Activated naive CD4-positive, alpha-beta T cell treated with Interleukin-2 at 50 U/mL for 16 hours (primary cell): ENCODE measurements around the gene KIF6.
A peak's percentile ranks its signal among the peaks of the same experiment; 100 is the strongest.

Experiments used
- DNase-seq: peaks from one replicate; pipeline ENCODE4 v3.0.0-alpha.2; 2020

Gene KIF6

DNA sequence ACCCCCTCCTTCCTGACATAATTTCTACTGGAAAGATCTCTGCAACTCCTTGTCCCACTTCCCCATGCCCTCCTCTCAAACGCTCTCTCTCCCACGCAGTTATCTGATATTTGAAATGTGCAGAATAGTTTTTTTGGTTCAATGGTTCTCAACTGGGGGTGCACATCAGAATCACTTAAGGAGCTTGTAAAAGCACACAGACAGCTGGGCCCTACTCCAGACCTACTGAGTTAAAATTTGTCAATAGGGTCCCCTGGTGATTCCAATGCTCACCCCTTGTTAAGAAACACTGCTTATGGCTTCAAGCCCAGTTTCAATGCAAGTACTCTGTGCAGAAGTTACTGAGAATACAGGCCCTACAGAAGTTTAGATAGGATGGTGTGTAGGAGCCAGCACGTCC lies 357.5 kb downstream of the KIF6 start:
- DNase-seq = no peak

DNA sequence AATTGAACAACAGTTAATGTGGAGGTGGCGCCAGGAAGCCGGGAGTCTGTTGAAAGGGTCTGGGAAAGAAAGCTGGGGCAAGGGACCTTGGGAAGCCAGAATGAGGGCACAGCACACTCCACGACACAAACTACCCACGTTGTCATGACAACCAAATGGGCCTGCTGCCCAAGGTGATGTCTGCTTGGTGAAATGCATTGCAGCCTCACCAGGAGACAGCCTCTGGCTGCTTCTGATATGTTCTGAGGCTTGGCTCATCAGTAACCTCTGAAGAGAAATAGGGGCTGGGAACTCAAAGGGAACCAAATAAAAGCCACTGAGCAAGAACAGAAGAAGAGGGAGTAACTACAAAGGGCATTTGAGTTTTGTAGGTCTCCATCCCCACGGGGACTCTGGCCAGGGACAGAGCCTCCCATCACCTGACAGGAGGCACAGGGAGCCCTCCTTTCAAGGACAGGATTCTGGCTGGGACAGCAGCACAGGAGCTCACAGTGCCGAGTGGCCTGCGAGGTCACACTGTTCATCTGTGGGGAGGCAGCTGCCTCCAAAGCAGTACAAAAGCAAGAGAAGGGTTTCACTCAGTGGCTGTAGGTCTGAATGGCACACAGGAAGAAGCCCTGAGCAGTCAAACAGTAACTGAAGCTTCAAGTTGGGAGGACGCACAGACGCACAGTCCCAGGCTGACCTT lies 358.1 kb downstream of the KIF6 start:
- DNase-seq = no peak

DNA sequence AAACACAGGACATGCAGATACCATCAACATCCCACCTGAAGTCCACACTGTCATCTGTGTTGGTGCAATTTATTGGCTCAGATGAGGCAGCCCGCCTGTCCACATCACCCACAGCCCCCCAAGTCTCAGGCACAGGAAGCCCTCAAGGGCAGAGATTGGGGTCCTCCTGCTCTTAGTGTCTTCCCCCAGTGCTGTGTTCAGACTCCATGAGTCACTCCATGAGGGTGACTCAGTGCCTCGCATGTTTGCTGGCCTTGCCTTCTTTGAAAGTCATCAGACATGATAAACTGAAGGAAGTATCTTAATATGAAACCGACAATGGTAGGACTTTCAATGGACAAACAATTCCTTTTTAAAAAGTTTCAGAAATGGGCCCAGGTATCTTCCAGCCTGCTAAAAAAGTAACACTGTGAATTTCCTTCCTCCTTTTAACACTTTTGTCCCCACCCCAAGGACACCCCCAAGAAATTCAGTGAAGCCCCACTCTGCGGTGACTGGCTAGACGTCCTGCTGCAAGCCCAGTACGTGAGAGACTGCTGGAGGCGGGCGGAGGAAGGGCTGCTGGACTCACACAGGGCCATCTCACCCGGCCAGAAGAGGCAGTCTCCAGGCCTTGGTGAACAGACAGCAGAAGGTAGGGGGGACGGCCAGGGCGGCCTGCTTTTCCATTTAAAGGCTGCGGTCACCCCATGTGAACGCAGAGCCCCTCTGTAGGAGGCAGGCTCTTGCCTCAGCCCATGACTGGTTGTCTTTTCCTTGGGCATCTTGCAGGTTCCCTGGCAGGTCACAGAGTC lies 359.7 kb downstream of the KIF6 start:
- no peak for DNase-seq

DNA sequence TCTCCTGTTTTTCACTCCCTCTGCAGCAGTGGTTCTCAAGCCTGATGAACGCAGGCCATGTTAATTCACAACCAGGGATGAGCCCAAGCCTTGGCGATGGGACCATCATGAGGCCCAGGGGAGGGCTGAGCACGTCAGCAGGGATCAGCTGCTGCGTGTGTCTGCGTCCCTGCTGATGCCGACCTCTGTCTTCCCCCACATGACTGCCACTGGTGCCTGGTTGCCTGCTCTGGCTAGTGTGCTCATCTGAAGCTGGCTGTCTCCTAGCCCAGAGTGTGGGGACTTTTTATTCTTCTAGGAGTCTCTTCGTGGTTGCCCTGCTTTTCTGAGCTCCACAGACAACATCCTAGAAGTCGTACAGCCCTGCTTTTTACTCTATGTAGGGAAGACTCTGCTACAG lies 361.9 kb downstream of the KIF6 start:
- DNase-seq = no peak

DNA sequence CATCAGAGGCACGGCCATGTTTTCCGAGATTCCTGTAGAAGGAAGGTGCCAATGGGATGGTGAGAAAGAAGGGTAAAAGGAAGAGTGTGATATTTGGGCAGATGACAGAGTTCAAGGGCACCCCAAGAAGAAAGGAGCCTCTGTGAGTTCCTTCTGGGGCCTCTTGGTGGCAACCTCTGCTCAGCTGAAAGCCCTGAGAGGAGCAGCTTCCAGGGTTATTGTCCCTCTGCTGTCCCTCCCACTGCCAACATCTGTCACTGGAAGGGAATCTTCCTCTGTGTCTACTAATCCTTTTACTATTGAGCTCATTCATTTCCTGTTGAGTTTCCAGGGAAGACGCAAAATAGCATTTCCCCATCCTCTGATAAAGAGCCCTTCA lies 362.7 kb downstream of the KIF6 start:
- DNase-seq = no peak

DNA sequence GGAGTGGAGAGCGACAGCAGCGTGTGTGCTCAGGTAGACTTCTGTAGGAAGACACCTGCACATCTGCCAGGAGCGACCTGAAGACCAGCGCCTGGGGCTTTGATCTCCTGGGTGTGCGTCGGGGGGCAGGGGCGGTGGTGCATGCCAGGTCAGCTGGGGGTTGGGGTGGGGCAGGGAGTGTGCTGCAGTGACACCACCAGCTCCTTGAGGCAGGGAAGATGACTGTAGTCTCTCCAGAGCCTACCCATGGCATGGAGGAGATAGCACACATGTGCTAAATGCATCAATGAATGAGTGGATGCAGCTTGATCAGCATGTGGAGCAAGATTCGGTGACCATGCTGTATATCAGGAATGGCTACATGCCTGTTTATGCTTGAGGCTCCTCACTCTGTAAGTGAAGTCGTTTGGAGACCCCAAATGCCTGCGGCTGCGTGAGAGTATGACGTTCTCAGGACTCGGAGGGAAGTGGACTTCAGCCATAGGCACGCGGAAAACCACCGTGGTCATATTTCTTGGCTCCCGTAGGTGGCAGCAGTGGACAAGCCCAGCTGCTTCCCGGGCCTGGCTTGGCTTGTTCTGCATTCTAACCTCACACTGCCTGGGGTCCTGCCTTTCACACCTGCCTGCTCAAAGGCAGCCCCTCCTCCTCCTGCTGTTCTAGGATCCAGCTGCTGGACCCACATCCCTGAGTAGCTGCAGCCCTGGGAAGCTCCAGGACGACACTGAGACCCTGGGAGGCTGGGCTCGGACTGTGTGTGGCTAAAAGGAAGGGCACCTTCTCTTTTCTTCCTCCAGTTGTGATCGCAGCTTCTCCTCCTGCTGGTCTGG lies 363.3 kb downstream of the KIF6 start:
- peak; percentile 25 for DNase-seq

DNA sequence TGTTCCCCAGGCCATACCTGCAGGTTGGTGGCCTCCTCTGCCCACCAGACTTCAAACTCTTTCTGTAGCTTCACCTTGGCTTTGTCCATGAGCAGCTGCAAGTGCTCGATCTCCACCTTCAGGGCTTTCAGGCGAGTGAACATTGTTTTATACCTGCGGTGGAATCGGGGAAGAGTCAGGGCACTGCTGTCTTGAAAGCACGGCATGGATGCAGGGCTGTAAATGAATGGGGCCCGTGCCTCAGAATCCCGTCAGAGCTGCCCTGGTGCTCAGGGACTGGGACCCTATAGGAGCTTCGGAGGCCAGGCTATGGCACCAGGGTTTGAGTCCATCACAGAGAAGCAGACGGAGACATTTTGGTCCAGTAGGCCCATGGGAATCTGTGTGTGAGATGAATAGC lies 364.8 kb downstream of the KIF6 start:
- DNase-seq = no peak

DNA sequence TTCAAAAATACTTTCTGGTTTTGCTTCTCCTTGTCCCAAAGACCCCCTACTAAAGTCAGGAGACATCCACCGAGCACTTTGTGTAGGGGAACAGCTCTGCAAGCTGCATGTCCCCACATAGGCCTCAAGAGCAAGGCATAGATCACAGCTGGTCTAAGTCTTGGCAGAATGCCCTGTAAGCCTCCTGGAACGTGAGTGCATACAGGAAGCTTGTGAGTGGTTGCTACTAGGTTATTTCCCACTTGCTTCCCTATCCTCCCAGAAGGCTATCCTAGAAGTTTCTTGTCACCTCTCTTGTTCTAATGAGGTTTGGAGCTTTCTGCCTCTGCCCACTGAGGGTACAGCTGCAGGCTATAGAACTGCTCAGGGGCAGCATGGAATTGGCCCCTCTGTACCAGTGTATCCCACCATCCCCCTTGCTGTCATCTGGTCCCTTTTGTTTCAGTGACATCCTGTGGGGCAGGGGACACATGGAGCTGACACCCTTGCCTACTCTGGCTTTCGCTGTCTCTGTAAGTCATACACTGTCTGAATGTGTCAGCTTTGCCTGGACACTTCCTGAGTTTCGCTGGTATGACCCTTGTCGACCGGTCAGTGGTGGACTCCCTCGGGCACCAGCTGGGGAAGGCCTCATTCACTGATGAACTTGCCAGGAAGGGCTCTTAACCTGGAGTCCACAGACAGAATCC lies 367.1 kb downstream of the KIF6 start:
- DNase-seq = no peak

DNA sequence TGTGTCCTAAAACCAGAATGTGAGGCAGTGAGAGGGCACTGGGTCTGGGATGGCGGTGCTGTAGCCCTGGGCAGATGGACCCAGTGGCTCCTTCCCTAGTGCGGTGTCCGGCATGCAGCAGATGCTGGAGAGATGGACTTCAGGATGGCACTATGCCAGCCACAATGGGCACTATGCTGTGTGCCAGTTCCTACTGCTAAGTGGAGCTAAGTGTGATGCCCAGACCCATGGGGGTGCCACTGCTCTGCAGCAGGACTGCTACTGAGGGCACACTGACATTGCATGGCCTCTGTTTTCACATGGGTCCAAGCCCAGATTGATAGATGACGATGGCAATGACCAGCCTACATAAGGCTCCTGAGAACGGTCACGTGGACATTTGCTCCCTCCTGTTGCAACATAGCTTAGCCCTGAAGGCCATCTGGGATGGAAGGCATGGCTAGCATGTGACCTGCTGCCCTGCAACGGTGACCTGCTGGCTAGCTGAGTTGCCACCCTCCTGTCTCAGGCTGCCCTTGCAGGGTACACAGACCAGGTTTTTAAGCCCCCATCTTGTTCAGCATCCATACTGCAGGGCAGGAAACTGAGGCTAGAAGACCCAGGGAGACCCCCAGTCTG lies 371.4 kb downstream of the KIF6 start:
- no peak for DNase-seq

DNA sequence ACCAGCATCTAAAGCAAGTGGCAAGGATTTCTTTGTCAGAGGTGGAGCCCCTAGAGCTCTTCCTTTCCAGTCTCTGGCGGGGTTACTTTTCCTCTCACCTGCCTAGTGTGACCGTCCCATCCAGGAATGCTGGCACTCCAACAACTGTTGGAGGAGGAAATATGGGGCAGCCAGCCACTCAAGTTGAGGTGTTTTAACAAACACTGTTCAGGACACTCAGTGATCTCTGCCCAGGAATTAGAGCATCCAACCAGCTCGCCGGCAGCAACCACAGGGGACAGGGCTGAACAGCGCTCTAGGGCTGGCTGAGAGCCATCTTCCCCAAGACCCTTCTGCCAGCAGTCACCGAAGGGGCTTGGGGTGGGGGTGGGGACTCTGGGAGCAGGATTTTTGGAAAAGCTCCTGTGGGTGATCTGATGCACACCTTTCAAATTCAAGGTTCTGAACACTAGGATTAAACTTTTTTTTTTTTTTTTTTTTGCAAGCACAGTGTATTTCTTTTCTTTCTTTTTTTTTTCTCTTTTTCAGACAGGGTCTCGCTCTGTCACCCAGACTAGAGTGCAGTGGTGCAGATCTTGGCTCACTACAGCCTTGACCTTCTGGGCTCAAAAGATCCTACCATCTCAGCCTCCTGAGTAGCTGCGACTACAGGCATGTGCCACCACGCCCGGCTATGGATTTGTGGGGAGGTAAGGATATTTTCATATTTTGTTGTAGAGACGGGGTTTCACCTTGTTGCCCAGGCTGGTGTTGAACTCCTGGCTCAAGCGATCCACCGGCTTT lies 374.3 kb downstream of the KIF6 start:
- DNase-seq = no peak

DNA sequence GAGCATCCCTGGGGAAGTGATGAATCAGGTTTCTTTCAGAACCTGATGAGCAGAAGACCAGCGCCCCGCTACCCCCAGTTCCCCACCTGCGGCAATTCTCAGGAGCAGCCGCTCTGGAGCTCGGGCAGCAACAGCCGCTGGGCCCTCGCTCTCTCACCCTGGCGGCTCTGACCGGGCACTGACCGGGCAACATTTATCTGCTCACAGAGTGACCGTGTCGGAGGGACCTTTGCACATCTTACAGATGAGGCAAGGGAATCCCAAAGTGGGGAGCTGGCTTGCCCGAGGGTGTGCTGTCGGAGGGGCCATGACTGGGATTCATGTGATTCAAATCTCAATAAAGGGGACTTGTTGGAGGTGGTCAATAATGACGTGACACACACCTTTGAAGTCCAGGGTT lies 376.5 kb downstream of the KIF6 start:
- no peak for DNase-seq

DNA sequence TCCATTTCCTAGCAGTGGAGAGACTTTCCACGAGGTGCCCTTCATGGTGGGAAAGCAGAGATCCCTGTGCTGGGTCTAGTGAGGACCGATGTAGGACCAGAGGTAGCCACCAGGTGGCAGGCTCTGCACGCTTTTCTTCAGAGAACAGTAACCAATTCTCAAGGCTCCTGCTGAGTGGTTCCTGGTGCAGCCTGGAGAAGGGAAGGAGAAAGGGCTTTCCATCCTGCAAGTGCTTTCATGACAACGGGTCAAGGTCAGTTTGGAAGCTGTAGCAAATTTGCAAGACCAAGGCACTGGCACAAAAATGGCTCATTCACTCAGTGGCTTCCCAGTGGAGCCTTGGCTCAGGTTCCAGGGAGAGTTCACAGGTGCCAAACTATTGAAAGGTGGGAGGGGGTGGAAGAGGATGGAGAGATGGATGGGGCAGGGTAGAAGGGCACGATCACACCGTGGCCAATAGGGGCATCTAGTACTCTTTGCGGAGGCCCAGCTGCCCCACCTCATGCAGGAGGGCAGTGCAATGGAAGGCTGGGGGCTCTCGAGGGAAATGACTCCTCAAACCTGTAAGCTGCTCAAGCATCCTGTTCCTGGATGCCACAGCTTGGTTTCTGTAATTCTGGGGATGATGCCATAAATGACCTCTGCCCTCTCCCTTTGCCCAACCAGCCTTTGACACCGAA lies 377.2 kb downstream of the KIF6 start:
- peak; percentile 56 for DNase-seq

DNA sequence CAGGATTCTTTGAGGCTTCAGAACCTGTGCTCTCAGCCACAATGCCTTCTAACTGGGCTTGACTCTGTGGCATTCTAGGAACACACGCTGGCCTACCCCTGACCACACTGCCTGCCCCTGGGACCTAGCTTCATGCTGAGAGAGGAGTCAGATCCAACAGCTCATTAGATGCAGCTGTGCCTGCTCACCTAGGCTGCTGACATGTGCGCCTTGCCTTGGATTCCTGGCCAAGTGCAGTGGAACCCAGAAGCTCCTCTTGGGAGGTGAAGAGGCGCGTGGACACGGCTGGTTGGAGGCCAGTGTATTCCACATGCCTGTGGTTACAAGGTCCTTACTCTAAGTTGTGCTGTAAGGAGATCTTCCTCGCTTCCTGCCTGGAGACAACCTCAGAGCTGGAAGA lies 378.0 kb downstream of the KIF6 start:
- DNase-seq = no peak

DNA sequence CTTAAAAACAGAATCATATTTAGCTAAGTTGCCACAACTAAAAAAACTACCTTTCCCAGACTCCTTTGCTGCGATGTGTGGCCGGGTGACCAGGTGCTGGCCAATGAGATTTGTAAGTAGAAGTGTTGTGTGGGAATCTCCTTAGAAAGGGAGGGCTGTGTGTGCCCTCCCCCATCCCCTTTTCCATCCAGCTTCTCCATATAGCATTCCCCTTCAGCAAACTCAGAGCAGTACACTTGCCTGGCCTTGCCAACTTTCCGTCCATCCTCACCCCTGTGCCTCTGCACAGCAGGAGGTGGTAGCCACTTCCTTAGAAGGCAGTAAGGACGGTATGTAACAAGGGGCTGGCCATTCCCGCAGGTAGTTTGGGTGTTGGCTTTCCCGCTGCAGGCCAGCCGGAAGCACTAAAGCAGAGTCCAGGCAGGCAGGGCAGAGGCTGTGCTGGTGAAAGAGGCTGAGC lies 380.4 kb downstream of the KIF6 start:
- no peak for DNase-seq

DNA sequence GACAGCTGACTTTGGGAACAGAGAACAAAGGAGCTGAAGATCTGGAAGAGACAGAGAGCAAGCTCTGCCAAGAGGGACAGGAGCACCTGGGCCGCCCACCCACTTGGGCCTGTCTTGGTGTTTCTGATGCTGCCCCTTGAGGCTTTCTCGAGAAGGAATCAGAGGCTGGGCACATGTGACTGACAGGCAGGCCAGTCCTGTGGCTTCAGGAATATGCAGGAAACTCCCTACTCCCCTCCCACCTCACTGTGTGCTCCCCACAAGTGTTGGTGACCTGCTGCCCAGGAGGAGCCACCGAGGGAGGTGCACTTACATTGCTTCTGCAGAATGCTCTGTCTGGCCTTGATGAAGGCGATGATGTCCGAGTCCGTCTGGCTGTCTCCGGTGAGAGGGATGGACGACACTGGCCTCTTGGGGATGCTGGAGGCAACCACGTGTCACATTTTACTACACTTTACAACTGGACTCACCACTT lies 381.8 kb downstream of the KIF6 start:
- DNase-seq = no peak

DNA sequence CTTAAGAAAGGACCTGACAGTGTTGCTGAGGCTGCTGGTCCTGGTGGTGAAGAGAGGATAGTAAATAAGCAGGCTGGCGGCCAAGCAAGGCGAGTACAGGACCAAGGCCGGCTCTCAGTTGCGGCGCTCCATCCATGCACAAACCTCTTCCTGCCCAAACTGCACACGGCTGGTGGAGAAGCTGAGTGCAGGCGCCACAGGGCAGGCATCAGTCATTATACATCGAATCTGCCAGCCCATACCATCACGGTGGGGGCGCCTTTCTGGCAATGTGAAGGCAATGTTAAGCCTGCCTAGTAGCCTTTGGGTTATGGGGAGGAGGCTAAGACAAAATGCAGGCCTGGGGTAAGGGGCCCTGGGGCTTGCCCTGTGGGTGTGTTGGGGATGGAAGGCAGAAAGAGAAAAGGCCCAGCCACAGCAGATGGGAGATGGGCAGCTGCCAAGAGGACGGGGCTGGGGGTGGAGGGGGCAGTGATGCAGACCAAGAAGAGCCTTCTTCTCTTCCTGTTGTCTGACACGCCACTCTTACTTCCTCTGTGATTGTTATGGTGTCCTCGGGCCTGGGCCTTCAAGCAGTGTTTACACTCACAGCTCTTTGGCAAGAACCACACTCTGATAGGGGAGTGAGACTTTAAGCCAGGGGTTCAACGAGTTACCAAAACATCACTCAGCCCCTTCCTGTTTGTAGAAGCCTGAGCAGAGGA lies 382.4 kb downstream of the KIF6 start:
- DNase-seq = no peak

DNA sequence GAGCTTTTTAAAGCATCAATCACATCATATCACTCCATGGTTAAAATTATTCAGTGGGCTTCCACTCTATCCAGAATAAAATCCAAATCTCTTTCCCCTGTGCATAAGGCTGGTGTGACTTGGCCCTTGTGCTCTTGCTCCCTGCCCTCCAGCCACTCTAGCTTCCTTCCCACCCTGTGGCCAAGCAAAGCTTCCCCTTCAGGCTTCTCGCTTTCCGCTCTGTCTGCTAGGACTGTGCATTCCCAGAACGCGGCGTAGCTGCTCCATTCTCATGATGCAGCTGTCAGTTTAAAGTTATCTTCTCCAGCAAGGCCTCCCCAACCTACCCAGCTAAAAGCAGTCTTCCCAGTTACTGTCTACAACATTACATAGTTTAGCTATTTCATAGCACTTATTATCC lies 383.3 kb downstream of the KIF6 start:
- no peak for DNase-seq

DNA sequence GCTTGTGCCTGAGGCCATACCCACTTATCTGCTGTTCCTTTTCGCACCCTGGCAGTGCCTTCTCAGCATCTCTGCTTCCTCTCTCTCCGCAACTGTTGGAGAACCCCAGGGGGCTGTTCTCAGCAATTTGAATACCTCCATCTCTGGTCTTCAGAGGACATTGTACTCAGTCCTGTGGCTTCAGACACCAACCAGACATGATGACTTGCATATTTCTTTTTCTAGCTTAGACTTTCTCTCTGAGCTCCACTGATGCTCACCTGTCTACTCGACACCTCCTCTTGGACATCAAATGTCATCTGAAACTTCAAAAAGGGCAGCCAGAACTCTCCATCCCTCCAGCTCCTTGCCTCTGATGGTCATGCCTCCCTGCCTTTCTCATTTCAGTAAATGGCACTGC lies 383.9 kb downstream of the KIF6 start:
- DNase-seq = no peak

DNA sequence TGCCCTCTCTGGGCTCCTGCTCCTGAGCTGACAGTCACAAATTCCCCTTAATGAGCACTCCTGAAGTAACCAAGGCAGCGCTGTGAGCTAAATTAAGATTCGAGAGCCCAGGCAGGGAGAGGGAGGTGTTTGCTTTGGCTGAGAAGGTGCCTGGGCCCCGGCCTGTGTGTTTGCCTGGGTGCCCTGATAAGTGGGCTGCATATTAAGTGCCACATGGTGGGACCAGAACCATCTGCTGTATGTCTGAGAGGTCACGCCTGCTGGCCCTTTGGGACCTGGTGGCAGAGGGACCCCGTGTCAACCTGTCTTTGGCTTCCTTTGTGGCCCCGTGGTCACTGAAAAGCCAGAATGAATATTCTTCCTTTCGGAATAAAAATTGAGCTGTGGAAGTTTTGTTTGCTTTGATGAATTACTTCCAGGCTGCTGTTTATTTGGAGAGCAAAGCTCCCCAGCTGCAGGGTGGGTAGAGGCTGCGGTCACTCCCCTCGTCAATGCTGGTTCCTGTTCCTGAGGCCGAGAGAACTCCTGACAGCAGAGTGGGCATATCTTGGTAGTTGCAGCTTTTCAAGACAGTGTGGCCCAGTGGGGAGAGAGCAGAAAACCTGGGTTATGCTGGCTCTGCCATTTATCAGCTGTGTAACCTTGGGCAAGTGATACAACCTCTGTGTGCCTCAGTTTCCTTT lies 385.2 kb downstream of the KIF6 start:
- no peak for DNase-seq
